ENCODE data around the gene MOB3C.
"Not testable (repeated sequence)": the region's sequence is repeated elsewhere in the genome, so short reads cannot be mapped to it uniquely, and the experiment has no call there.

MOB3C gene

GRCh38 chr1:46616277-46617107, at the start of gene MOB3C:
TSS of gene MOB3C (minus strand) at chr1:46616811. CDS start at chr1:46613321, 3,490 bp downstream.
- peak; percentile 44 to 73 (median 73) for DNase-seq (ENCODE audit: low read depth in 3 of 3)

GRCh38 chr1:46665983-46666382, 49.4 kb upstream of the MOB3C start:
- DNase-seq (ENCODE audit: low read depth in 3 of 3): no peak

GRCh38 chr1:46662919-46663318, 46.3 kb upstream of the MOB3C start:
- not testable (repeated sequence) for DNase-seq (ENCODE audit: low read depth in 3 of 3)

- not testable (repeated sequence) for DNase-seq (ENCODE audit: low read depth in 3 of 3)
Observed at GRCh38 chr1:46660116-46660515, 43.5 kb upstream of the MOB3C start.

GRCh38 chr1:46659307-46659870, 42.8 kb upstream of the MOB3C start:
- DNase-seq (ENCODE audit: low read depth in 3 of 3): no peak

- no peak for DNase-seq (ENCODE audit: low read depth in 3 of 3)
Observed at GRCh38 chr1:46657775-46658174, 41.2 kb upstream of the MOB3C start.

- DNase-seq (ENCODE audit: low read depth in 3 of 3): no peak
Observed at GRCh38 chr1:46656643-46657042, 40.0 kb upstream of the MOB3C start.

GRCh38 chr1:46655848-46656247, 39.2 kb upstream of the MOB3C start:
- no peak for DNase-seq (ENCODE audit: low read depth in 3 of 3)

GRCh38 chr1:46654698-46655097, 38.1 kb upstream of the MOB3C start:
- DNase-seq (ENCODE audit: low read depth in 3 of 3): not testable (repeated sequence)

GRCh38 chr1:46654012-46654411, 37.4 kb upstream of the MOB3C start:
- DNase-seq (ENCODE audit: low read depth in 3 of 3): no peak

GRCh38 chr1:46653405-46653958, 36.9 kb upstream of the MOB3C start:
- no peak for DNase-seq (ENCODE audit: low read depth in 3 of 3)

- DNase-seq (ENCODE audit: low read depth in 3 of 3): no peak
Observed at GRCh38 chr1:46652321-46653100, 35.9 kb upstream of the MOB3C start.

- DNase-seq (ENCODE audit: low read depth in 3 of 3): not testable (repeated sequence)
Observed at GRCh38 chr1:46651152-46651551, 34.5 kb upstream of the MOB3C start.

- no peak for DNase-seq (ENCODE audit: low read depth in 3 of 3)
Observed at GRCh38 chr1:46650491-46650890, 33.9 kb upstream of the MOB3C start.

- DNase-seq (ENCODE audit: low read depth in 3 of 3): no peak
Observed at GRCh38 chr1:46649764-46650163, 33.2 kb upstream of the MOB3C start.

GRCh38 chr1:46647611-46648010, 31.0 kb upstream of the MOB3C start:
- DNase-seq (ENCODE audit: low read depth in 3 of 3): no peak

- no peak for DNase-seq (ENCODE audit: low read depth in 3 of 3)
Observed at GRCh38 chr1:46646844-46647243, 30.2 kb upstream of the MOB3C start.

GRCh38 chr1:46646331-46646730, 29.7 kb upstream of the MOB3C start:
- DNase-seq (ENCODE audit: low read depth in 3 of 3): no peak

- no peak for DNase-seq (ENCODE audit: low read depth in 3 of 3)
Observed at GRCh38 chr1:46645815-46646214, 29.2 kb upstream of the MOB3C start.

GRCh38 chr1:46643368-46643775, 26.8 kb upstream of the MOB3C start:
- DNase-seq (ENCODE audit: low read depth in 3 of 3): no peak

GRCh38 chr1:46642115-46642680, 25.6 kb upstream of the MOB3C start:
- no peak for DNase-seq (ENCODE audit: low read depth in 3 of 3)

GRCh38 chr1:46639547-46639946, 22.9 kb upstream of the MOB3C start:
- no peak for DNase-seq (ENCODE audit: low read depth in 3 of 3)

Measured in stimulated activated CD4-positive, alpha-beta T cell treated with anti-CD3 and anti-CD28 coated beads, TNF-alpha, amount 100 ng/mL, for 4 hours (primary cell).